Neutrophil (primary cell): Measurements from ENCODE around the gene PRKN.

Experiments used
- H3K27ac ChIP-seq: fragments of 200-600 bp; sonication (generic); 2 replicates; pipeline ENCODE4 v1.5.1; 2016; ENCODE audit warnings: mild to moderate bottlenecking, moderate library complexity
- H3K27me3 ChIP-seq: fragments of 200-600 bp; sonication (generic); 2 replicates; pipeline ENCODE4 v1.6.0; 2016; ENCODE audit warnings: mild to moderate bottlenecking
- H3K36me3 ChIP-seq: fragments of 200-600 bp; sonication (generic); 2 replicates; pipeline ENCODE4 v1.5.1; 2017
- H3K4me1 ChIP-seq, 2 experiments: fragments of 200-600 bp in 1 of 2; sonication (generic) in 1 of 2; 1 replicate in 1 of 2; 2 replicates in 1 of 2; pipeline versions ENCODE4 v1.5.1 to v1.6.1; 2013 to 2016; ENCODE audit warnings: low read depth in 1 of 2, low read length in 1 of 2, mild to moderate bottlenecking in 1 of 2, moderate library complexity in 1 of 2; ENCODE audit not compliant: control insufficient read depth in 1 of 2, insufficient read depth in 1 of 2
- H3K4me3 ChIP-seq, 2 experiments: fragments of 200-600 bp in 1 of 2; sonication (generic) in 1 of 2; 1 replicate in 1 of 2; 2 replicates in 1 of 2; pipeline ENCODE4 v1.5.1; 2013 to 2016; ENCODE audit warnings: low read depth in 1 of 2, low read length in 1 of 2, mild to moderate bottlenecking in 1 of 2, moderate library complexity in 1 of 2
- H3K9me3 ChIP-seq: fragments of 200-600 bp; sonication (generic); 2 replicates; pipeline ENCODE4 v1.5.1; 2016
- TF ChIP-seq, protein P1 (sequence below): fragments of 200-600 bp; sonication (generic); IDR thresholded peaks from 2 replicates; pipeline ENCODE4 v1.5.1; 2016; ENCODE audit warnings: antibody characterized with exemption

The PRKN gene

DNA sequence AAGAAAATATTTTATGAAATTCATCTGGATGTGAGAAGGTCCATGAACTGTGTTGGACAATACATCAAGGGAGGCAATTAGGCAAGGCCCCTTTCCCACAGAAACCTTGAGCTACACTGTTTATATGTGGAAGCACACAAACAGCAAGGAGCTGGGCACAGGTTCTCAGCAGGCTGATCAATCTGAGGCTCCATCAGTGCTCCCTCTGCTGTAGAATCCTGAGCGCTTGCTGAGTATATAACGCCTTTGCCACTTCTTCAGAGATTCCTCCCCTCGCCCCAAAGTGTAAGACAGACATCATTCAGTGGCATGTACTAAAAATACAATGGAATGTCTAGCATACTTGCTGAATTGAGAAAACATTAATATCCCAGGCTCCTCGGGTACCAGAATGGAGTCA is 146.9 kb downstream of the PRKN start:
- H3K4me1 ChIP-seq = no peaks in the 10 kb centered on the region
- H3K27me3 ChIP-seq = no peaks in the 10 kb centered on the region
- no peaks in the 10 kb centered on the region for H3K36me3 ChIP-seq
- H3K9me3 ChIP-seq = no peaks in the 10 kb centered on the region
- no peak overlapping the region for H3K27ac ChIP-seq
- TF ChIP-seq, protein P1, sequence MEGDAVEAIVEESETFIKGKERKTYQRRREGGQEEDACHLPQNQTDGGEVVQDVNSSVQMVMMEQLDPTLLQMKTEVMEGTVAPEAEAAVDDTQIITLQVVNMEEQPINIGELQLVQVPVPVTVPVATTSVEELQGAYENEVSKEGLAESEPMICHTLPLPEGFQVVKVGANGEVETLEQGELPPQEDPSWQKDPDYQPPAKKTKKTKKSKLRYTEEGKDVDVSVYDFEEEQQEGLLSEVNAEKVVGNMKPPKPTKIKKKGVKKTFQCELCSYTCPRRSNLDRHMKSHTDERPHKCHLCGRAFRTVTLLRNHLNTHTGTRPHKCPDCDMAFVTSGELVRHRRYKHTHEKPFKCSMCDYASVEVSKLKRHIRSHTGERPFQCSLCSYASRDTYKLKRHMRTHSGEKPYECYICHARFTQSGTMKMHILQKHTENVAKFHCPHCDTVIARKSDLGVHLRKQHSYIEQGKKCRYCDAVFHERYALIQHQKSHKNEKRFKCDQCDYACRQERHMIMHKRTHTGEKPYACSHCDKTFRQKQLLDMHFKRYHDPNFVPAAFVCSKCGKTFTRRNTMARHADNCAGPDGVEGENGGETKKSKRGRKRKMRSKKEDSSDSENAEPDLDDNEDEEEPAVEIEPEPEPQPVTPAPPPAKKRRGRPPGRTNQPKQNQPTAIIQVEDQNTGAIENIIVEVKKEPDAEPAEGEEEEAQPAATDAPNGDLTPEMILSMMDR = no peak
- H3K4me3 ChIP-seq = no peak overlapping the region

DNA sequence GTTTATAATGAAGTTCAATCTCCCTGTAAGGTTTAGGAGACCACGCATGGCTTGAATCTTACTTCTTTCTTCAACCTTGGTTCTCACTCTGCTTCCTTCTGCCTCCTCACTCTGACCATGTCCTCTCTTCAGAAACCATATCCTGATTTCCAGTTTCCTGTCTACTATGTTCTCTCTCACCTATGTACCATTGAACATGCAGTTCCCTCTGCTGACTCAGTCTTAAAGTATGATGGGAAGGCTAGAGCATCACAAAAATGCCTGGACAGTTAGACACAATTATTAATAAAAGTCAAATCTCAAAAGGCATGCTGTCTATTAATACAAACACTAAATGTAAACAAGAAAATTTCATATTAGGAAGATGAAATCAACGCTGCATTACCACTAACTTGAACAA is 151.6 kb downstream of the PRKN start:
- Histone ChIP-seq H3K27ac (no peak overlapping the region), H3K27me3 (no peaks in the 10 kb centered on the region), H3K9me3 (no peaks in the 10 kb centered on the region), H3K4me1 (no peaks in the 10 kb centered on the region), H3K4me3 (no peak overlapping the region), H3K36me3 (no peaks in the 10 kb centered on the region)
- TF ChIP-seq, protein P1 = no peak

DNA sequence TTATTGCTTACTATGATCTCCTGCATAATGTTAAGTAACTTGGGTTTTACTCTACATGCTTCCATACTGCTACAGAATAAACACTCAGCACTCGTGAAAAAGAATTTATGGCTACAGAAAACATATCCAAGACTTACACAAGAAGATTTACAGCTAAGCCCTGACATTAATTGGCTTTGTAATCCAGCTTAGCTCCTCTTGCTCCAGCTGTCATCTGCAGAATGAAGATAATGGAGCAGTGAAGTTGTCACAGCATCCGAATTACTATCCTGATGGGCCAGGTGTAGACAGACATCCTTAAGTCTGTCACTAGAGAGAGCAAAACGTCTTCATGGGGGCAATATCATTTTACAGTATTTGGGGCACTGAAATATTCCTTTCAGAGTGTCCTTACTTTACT is 155.3 kb downstream of the PRKN start:
- H3K4me1 ChIP-seq = no peaks in the 10 kb centered on the region
- H3K4me3 ChIP-seq = no peak overlapping the region
- no peaks in the 10 kb centered on the region for H3K27me3 ChIP-seq
- no peak overlapping the region for H3K27ac ChIP-seq
- no peaks in the 10 kb centered on the region for H3K36me3 ChIP-seq
- TF ChIP-seq, protein P1 = no peak
- no peaks in the 10 kb centered on the region for H3K9me3 ChIP-seq

DNA sequence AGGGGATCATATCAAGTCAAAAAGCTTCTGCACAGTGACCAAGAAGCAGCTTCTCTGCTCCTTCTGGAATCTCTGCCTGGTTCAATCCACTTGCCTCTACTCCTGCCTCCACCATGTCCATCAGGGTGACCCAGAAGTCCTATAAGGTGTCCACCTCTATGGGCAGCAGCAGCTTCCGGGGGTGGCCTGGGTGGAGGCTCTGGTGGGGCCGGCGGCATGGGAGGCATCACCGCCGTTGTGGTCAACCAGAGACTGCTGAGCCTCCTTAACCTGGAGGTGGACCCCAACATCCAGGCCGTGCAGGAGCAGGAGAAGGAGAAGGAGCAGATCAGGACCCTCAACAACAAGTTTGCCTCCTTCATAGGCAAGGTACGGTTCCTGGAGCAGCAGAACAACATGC is 159.3 kb downstream of the PRKN start:
- no peak overlapping the region for H3K27ac ChIP-seq
- H3K9me3 ChIP-seq = no peaks in the 10 kb centered on the region
- no peak overlapping the region for H3K4me3 ChIP-seq
- H3K27me3 ChIP-seq = no peaks in the 10 kb centered on the region
- H3K4me1 ChIP-seq = no peaks in the 10 kb centered on the region
- TF ChIP-seq, protein P1 = no peak
- no peaks in the 10 kb centered on the region for H3K36me3 ChIP-seq

DNA sequence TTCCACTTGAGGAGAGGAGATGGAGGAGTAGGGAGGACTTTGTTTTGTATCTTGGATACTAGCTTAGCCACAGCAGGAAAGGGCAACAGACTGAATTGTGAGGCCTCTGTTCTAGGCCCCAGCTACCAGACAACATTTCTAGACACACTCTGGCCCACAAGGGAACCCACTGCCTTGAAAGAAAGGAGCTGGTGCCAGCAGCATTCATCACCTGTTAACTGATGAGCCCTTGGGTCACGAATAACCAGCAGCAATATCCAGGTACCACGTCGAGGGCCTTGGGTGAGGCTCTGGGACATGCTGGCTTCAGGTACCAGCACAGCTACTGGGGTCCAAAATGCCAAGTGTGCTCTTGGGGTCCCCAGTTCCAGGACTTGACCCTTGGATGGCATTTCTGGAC is 165.5 kb downstream of the PRKN start:
- TF ChIP-seq, protein P1 = no peak

DNA sequence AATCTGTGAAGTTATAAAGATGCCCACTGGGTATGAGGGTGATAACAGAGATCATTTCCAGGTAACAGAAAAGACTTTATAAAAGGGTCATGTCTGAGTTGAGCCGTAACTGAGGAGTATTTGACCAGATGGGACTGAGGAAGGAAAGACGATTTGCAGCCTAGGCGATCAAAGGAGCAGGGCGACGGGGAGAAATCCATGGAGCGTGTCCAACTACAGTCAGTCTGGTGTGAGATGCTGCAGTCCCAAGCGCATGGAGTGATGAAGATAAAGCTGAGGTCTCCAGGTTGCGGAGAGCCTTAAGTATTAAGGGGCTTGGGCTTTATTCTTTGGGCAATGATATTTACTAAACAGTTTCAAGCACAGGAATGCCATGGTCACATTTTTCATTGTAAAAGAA is 166.7 kb downstream of the PRKN start:
- no peak overlapping the region for H3K27ac ChIP-seq
- H3K27me3 ChIP-seq = no peaks in the 10 kb centered on the region
- no peaks in the 10 kb centered on the region for H3K9me3 ChIP-seq
- TF ChIP-seq, protein P1 = no peak
- H3K4me1 ChIP-seq = no peaks in the 10 kb centered on the region
- H3K36me3 ChIP-seq = no peaks in the 10 kb centered on the region
- H3K4me3 ChIP-seq = no peak overlapping the region

More for the DNA sequence above, 165.5 kb downstream of the PRKN start:
- no peaks in the 10 kb centered on the region for H3K9me3 ChIP-seq
- no peaks in the 10 kb centered on the region for H3K4me1 ChIP-seq
- no peaks in the 10 kb centered on the region for H3K36me3 ChIP-seq
- H3K27ac ChIP-seq = no peak overlapping the region
- no peaks in the 10 kb centered on the region for H3K27me3 ChIP-seq
- H3K4me3 ChIP-seq = no peak overlapping the region
